K562 (cell line): ENCODE data around the gene GLB1L. TPM values are rescaled to one million over a fixed set of nuclear protein-coding genes. Genes with fewer than 3 reads are reported as not detected.

Experiments used
- BACH1 ChIP-seq: fragments of 200-800 bp; sonication (Bioruptor generic); IDR thresholded peaks from 2 replicates; pipeline ENCODE4 v1.6.1; 2016; ENCODE audit warnings: missing genetic modification characterization, missing compliant biosample characterization
- BMI1 ChIP-seq: fragments of 150-350 bp; IDR thresholded peaks from 2 replicates; pipeline ENCODE4 v1.6.1; 2014; ENCODE audit warnings: low read length
- CBFA2T3 ChIP-seq: fragments of 450-650 bp; IDR thresholded peaks from 2 replicates; pipeline ENCODE4 v1.6.1; 2017
- CUX1 ChIP-seq: fragments of 200-800 bp; sonication (Bioruptor generic); IDR thresholded peaks from 2 replicates; pipeline ENCODE4 v1.6.1; 2016; ENCODE audit warnings: missing genetic modification characterization, missing compliant biosample characterization
- E2F6 ChIP-seq, 2 experiments: IDR thresholded peaks; 2 replicates each; pipeline ENCODE4 v1.6.1; 2011; ENCODE audit warnings: borderline replicate concordance in 1 of 2, control low read depth in 1 of 2, low read depth in 1 of 2, low read length in 1 of 2, mild to moderate bottlenecking in 1 of 2, mixed read lengths in 1 of 2, moderate library complexity in 1 of 2; ENCODE audit not compliant: insufficient read depth in 1 of 2, insufficient read length in 1 of 2, poor library complexity in 1 of 2, severe bottlenecking in 1 of 2; ENCODE audit errors: extremely low read depth in 1 of 2
- EP300 ChIP-seq: IDR thresholded peaks from 2 replicates; pipeline ENCODE4 v1.6.1; 2012; ENCODE audit warnings: low read length, improper control_type of control experiment
- ERF ChIP-seq: fragments of 450-650 bp; formaldehyde crosslinking; IDR thresholded peaks from 2 replicates; pipeline ENCODE4 v1.4.0; 2020; ENCODE audit warnings: mild to moderate bottlenecking, mixed read lengths
- HNRNPK ChIP-seq: fragments of 200-400 bp; formaldehyde crosslinking; IDR thresholded peaks from one replicate; pipeline ENCODE4 v1.6.1; 2018; ENCODE audit warnings: mild to moderate bottlenecking, low read depth, low read length; ENCODE audit not compliant: poor library complexity, severe bottlenecking
- LEF1 ChIP-seq: fragments of 450-650 bp; IDR thresholded peaks from 2 replicates; pipeline ENCODE4 v1.6.1; 2016; ENCODE audit warnings: mild to moderate bottlenecking
- MLX ChIP-seq, 2 experiments: fragments of 450-650 bp in 1 of 2; sonication (generic) in 1 of 2; formaldehyde crosslinking; conservative IDR thresholded peaks; 2 replicates each; pipeline versions ENCODE4 v1.4.0 to v1.8.1; 2020 to 2022; ENCODE audit warnings: mild to moderate bottlenecking in 1 of 2, missing genetic modification reagents in 1 of 2
- NCOA2 ChIP-seq, 2 experiments: fragments of 450-650 bp; IDR thresholded peaks; 2 replicates each; pipeline ENCODE4 v1.6.1; 2018; ENCODE audit warnings: mild to moderate bottlenecking in 2 of 2, moderate library complexity in 1 of 2; ENCODE audit not compliant: partially characterized antibody in 2 of 2
- SUPT5H ChIP-seq: fragments of 450-650 bp; IDR thresholded peaks from 2 replicates; pipeline ENCODE4 v1.6.1; 2016
- ZNF518B ChIP-seq: fragments of 250-450 bp; sonication (Bioruptor Pico); IDR thresholded peaks from 2 replicates; pipeline ENCODE4 v1.5.0; 2021; ENCODE audit warnings: mild to moderate bottlenecking, moderate library complexity
- ZNF639 ChIP-seq, 2 experiments: fragments of 200-800 bp in 1 of 2; sonication (Bioruptor generic) in 1 of 2; sonication (generic) in 1 of 2; formaldehyde crosslinking in 1 of 2; IDR thresholded peaks in 1 of 2; conservative IDR thresholded peaks in 1 of 2; 2 replicates each; pipeline versions ENCODE4 v1.5.0 to v1.6.1; 2016 to 2020; ENCODE audit warnings: missing compliant biosample characterization in 1 of 2, missing genetic modification characterization in 1 of 2, missing genetic modification reagents in 1 of 2
- polyA plus RNA-seq, 8 experiments: library from polyadenylated mRNA; depleted of rRNA in 4 of 8; stranded (reverse) in 5 of 8; unstranded in 3 of 8; fragments of >200 nt; fragmentation: Nextera tagmentation in 2 of 8; fragmentation: Illumina TruSeq in 1 of 8; extraction: Ambion mirVana in 2 of 8; extraction: Trizol in 1 of 8; gene quantifications; 2 replicates each; pipeline versions ENCODE4 v1.2.1 to v1.2.3, GENCODE V29; 2011 to 2014; ENCODE audit warnings: inconsistent platforms in 1 of 8, missing spikeins in 1 of 8
- total RNA-seq, 7 experiments: library from RNA; depleted of rRNA in 6 of 7; stranded (reverse); fragments of >200 nt in 6 of 7; fragmentation: Illumina TruSeq in 2 of 7; extraction: Trizol in 2 of 7; gene quantifications; 2 replicates each; pipeline versions ENCODE4 v1.2.1 to v1.2.3, GENCODE V29; 2011 to 2021; ENCODE audit warnings: low replicate concordance in 1 of 7

GLB1L gene
- total and polyA plus RNA-seq, 9 of the 15 experiments (the other 6 are each of a cell fraction or from before 2014, with no cell fraction given), result 0.42 to 2.9 (median 2.5) TPM

- TF ChIP-seq E2F6 (IDR thresholded peaks at IDR 0.05; ENCODE audit: borderline replicate concordance in 1 of 2, extremely low read depth in 1 of 2, insufficient read depth in 1 of 2, insufficient read length in 1 of 2, low read depth in 1 of 2, low read length in 1 of 2, poor library complexity in 1 of 2, severe bottlenecking in 1 of 2) (peak; percentile 15 to 28), BMI1 (peak; percentile 89), ZNF639 (CRISPR knock-in tag; conservative IDR thresholded peaks at IDR 0.05 in 1 of 2, IDR thresholded peaks at IDR 0.05 in 1 of 2) (peak in 1 of 2 experiments; percentile 99; a peak in 2 of 4 replicates), CUX1 (CRISPR knock-in tag) (peak; percentile 84; the same call in 1 of the 2 replicates), ERF (CRISPR knock-in tag) (peak; percentile 92), LEF1 (peak; percentile 90), HNRNPK (peak; percentile 99), EP300 (peak; percentile 95), ZNF518B (CRISPR knock-in tag) (no peak), CBFA2T3 (peak; percentile 99), SUPT5H (no peak), MLX (CRISPR knock-in tag; conservative IDR thresholded peaks at IDR 0.05) (no peak), NCOA2 (IDR thresholded peaks at IDR 0.05; ENCODE audit: partially characterized antibody in 2 of 2) (peak in 1 of 2 experiments; percentile 75), BACH1 (tag) (peak; percentile 70)
These were observed 34.1 kb upstream of the GLB1L start, which contains the start of gene DNAJB2 (continued) for GRCh38 chr2:219279151-219279915.
